HCT116 (cell line): ENCODE results near the gene KRTAP12-2. TPM values are rescaled to one million over a fixed set of nuclear protein-coding genes. Genes with fewer than 3 reads are reported as not detected.

ENCODE experiments used
- ATAC-seq: fragments of 200-7000 bp; cut with Tn5 transposase; 2 replicates; pipeline ENCODE4 v1.9.1; 2020; ENCODE audit warnings: mild to moderate bottlenecking, moderate library complexity
- BruUV-seq: library from RNA; stranded (reverse); fragments of 400-500 nt; replicated peaks from 2 replicates; lab custom pipeline; 2021; lab: Mats Ljungman, UMichigan
- CTCF ChIA-PET: fragments of 300-600 bp; sonication (Branson Sonifier 250); formaldehyde crosslinking; loops from one replicate; lab custom pipeline; 2021; ENCODE audit warnings: antibody characterized with exemption; lab: Charles Lee
- POLR2A ChIA-PET: fragments of 300-600, 350-600 bp; sonication (Branson Sonifier 250); formaldehyde crosslinking; loops from one replicate; lab custom pipeline; 2021; ENCODE audit warnings: antibody characterized with exemption; lab: Charles Lee
- RAD21 ChIA-PET, 2 experiments: fragments of 300-600 bp; sonication (Branson Sonifier 250); formaldehyde crosslinking; loops; one replicate each; lab custom pipeline; 2023; ENCODE audit warnings: low total read pairs in 2 of 2; ENCODE audit not compliant: uncharacterized antibody in 2 of 2, unreplicated experiment in 2 of 2, low non-redundant PET in 1 of 2; lab: Charles Lee
- DNase-seq: peaks from one replicate; pipeline ENCODE4 v3.0.0-alpha.2; 2010; ENCODE audit warnings: low read depth, low spot score
- H2AFZ ChIP-seq: fragments of 200-600 bp; shearing (Covaris generic), sonication (generic); 2 replicates; pipeline ENCODE4 v1.6.1; 2017; ENCODE audit warnings: low read depth, mixed run types, mixed read lengths, antibody characterized with exemption, low read length; ENCODE audit not compliant: poor library complexity, severe bottlenecking
- H3K27ac ChIP-seq: 2 replicates; pipeline ENCODE4 v1.5.1; 2012; ENCODE audit warnings: low read depth, low read length
- H3K27me3 ChIP-seq: fragments of 200-600 bp; sonication (generic); 2 replicates; pipeline ENCODE4 v1.6.1; 2016; ENCODE audit warnings: mixed run types, low read length, mixed read lengths; ENCODE audit not compliant: insufficient read depth
- H3K36me3 ChIP-seq, 2 experiments: fragments of 200-500 bp in 1 of 2; fragments of 200-600 bp in 1 of 2; sonication (Bioruptor generic) in 1 of 2; sonication (generic) in 1 of 2; 2 replicates each; pipeline versions ENCODE4 v1.5.1 to v1.6.1; 2014 to 2016; ENCODE audit warnings: low read length in 2 of 2, inconsistent platforms in 1 of 2, mixed read lengths in 1 of 2, mixed run types in 1 of 2; ENCODE audit not compliant: insufficient read depth in 2 of 2, control insufficient read depth in 1 of 2
- H3K4me1 ChIP-seq, 2 experiments: fragments of 200-600 bp in 1 of 2; sonication (generic) in 1 of 2; 2 replicates each; pipeline versions ENCODE4 v1.5.1 to v1.6.1; 2012 to 2017; ENCODE audit warnings: low read length in 2 of 2, inconsistent platforms in 1 of 2, mild to moderate bottlenecking in 1 of 2, mixed read lengths in 1 of 2, mixed run types in 1 of 2, moderate library complexity in 1 of 2; ENCODE audit not compliant: insufficient read depth in 2 of 2, control insufficient read depth in 1 of 2
- H3K4me2 ChIP-seq: fragments of 200-600 bp; sonication (generic); 2 replicates; pipeline ENCODE4 v1.6.1; 2017; ENCODE audit warnings: mixed run types, low read length, mixed read lengths
- H3K4me3 ChIP-seq, 2 experiments: fragments of 200-600 bp in 1 of 2; sonication (generic) in 1 of 2; replicated peaks in 1 of 2; 2 replicates each; pipeline ENCODE4 v1.5.1; 2011 to 2016; ENCODE audit warnings: low read length in 2 of 2, control low read depth in 1 of 2, low read depth in 1 of 2, mild to moderate bottlenecking in 1 of 2, mixed read lengths in 1 of 2, mixed run types in 1 of 2
- H3K79me2 ChIP-seq: fragments of 200-600 bp; sonication (generic); 2 replicates; pipeline ENCODE4 v1.6.1; 2017; ENCODE audit warnings: mild to moderate bottlenecking, mixed run types, low read length, moderate library complexity, mixed read lengths; ENCODE audit not compliant: insufficient read depth
- H3K9ac ChIP-seq: fragments of 200-600 bp; sonication (generic); 2 replicates; pipeline ENCODE4 v1.6.1; 2016; ENCODE audit warnings: low read length, mixed read lengths
- H3K9me2 ChIP-seq: fragments of 200-600 bp; sonication (generic), shearing (Covaris generic); 2 replicates; pipeline ENCODE4 v1.6.1; 2017; ENCODE audit warnings: mixed run types, mild to moderate bottlenecking, moderate library complexity; ENCODE audit not compliant: insufficient read depth
- H3K9me3 ChIP-seq, 2 experiments: fragments of 200-500 bp in 1 of 2; fragments of 200-600 bp in 1 of 2; sonication (Bioruptor generic) in 1 of 2; sonication (generic) in 1 of 2; 2 replicates each; pipeline ENCODE4 v1.6.1; 2014 to 2017; ENCODE audit warnings: low read length in 2 of 2, mixed read lengths in 2 of 2, inconsistent platforms in 1 of 2, low read depth in 1 of 2, mild to moderate bottlenecking in 1 of 2, mixed run types in 1 of 2, moderate library complexity in 1 of 2; ENCODE audit not compliant: control insufficient read depth in 1 of 2, insufficient read depth in 1 of 2
- H4K20me1 ChIP-seq: fragments of 200-600 bp; sonication (generic), shearing (Covaris generic); 2 replicates; pipeline ENCODE4 v1.6.1; 2017; ENCODE audit warnings: mixed run types, mild to moderate bottlenecking, moderate library complexity; ENCODE audit not compliant: insufficient read depth
- CEBPB ChIP-seq: IDR thresholded peaks from 2 replicates; pipeline ENCODE4 v1.6.1; 2012; ENCODE audit warnings: low read depth
- EGR1 ChIP-seq: IDR thresholded peaks from 2 replicates; pipeline ENCODE4 v1.6.1; 2012; ENCODE audit warnings: low read depth
- ELF1 ChIP-seq: IDR thresholded peaks from 2 replicates; pipeline ENCODE4 v1.6.1; 2012; ENCODE audit warnings: low read depth, borderline replicate concordance
- EZH2 ChIP-seq: fragments of 200-600 bp; sonication (generic); IDR thresholded peaks from 2 replicates; pipeline ENCODE4 v1.6.1; 2017; ENCODE audit warnings: antibody characterized with exemption, mixed run types
- EZH2phosphoT487 ChIP-seq: fragments of 200-600 bp; IDR thresholded peaks from 2 replicates; pipeline ENCODE4 v1.6.1; 2018; ENCODE audit warnings: antibody characterized with exemption, borderline replicate concordance
- FOSL1 ChIP-seq: IDR thresholded peaks from 2 replicates; pipeline ENCODE4 v1.6.1; 2012; ENCODE audit warnings: low read depth
- JUND ChIP-seq: IDR thresholded peaks from 2 replicates; pipeline ENCODE4 v1.6.1; 2012
- POLR2A ChIP-seq: IDR thresholded peaks from 2 replicates; pipeline ENCODE4 v1.7.0; 2011; ENCODE audit warnings: borderline replicate concordance; ENCODE audit not compliant: insufficient read depth, insufficient read length; ENCODE audit errors: extremely low read depth
- POLR2AphosphoS5 ChIP-seq: IDR thresholded peaks from 2 replicates; pipeline ENCODE4 v1.6.1; 2011; ENCODE audit warnings: mild to moderate bottlenecking, low read depth, low read length, moderate library complexity
- RAD21 ChIP-seq: IDR thresholded peaks from 2 replicates; pipeline ENCODE4 v1.6.1; 2012; ENCODE audit warnings: low read depth, mild to moderate bottlenecking
- REST ChIP-seq: IDR thresholded peaks from 2 replicates; pipeline ENCODE4 v1.6.1; 2012; ENCODE audit warnings: low read depth
- SIN3A ChIP-seq: IDR thresholded peaks from 2 replicates; pipeline ENCODE4 v1.6.1; 2012; ENCODE audit warnings: low read depth
- TCF7L2 ChIP-seq: IDR thresholded peaks from 2 replicates; pipeline ENCODE4 v1.7.0; 2011; ENCODE audit warnings: borderline replicate concordance, inconsistent platforms; ENCODE audit not compliant: insufficient read depth, insufficient read length; ENCODE audit errors: extremely low read depth
- YY1 ChIP-seq: IDR thresholded peaks from 2 replicates; pipeline ENCODE4 v1.6.1; 2011; ENCODE audit warnings: low read length, low read depth, moderate library complexity, mild to moderate bottlenecking; ENCODE audit not compliant: insufficient replicate concordance; ENCODE audit errors: extremely low read depth
- ZFX ChIP-seq: fragments of 450-650 bp; IDR thresholded peaks from 2 replicates; pipeline ENCODE4 v1.6.1; 2017
- ZNF274 ChIP-seq: fragments of 200-500 bp; sonication (Bioruptor generic); IDR thresholded peaks from 2 replicates; pipeline ENCODE4 v1.6.1; 2014; ENCODE audit warnings: mild to moderate bottlenecking, low read depth, low read length, inconsistent platforms
- intact Hi-C: fragments of 100-400 bp; cut with micrococcal nuclease; formaldehyde crosslinking; loops from 2 replicates; pipeline ENCODE4 v1.10.0; 2022
- total RNA-seq: library from RNA; stranded (reverse); gene quantifications from one replicate; pipeline ENCODE4 v1.2.1, GENCODE V29; 2021; ENCODE audit not compliant: unreplicated experiment
- TF ChIP-seq, protein P1 (sequence below): IDR thresholded peaks from 2 replicates; pipeline ENCODE4 v1.6.1; 2012
- TF ChIP-seq, protein P2 (sequence below), 3 experiments: fragments of 200-600 bp in 1 of 3; sonication (generic) in 1 of 3; IDR thresholded peaks in 2 of 3; conservative IDR thresholded peaks in 1 of 3; 2 replicates each; pipeline ENCODE4 v1.5.1; 2012 to 2017; ENCODE audit warnings: low read depth in 2 of 3, low read length in 2 of 3, antibody characterized with exemption in 1 of 3, borderline replicate concordance in 1 of 3, control low read depth in 1 of 3, mild to moderate bottlenecking in 1 of 3, mixed read lengths in 1 of 3, mixed run types in 1 of 3, moderate library complexity in 1 of 3; ENCODE audit not compliant: insufficient read depth in 1 of 3

The KRTAP12-2 gene
- total RNA-seq, 1 experiment from 2014 or later = not detected

- no peak overlapping the region for H3K27ac ChIP-seq
- H3K79me2 ChIP-seq = no peaks in the 10 kb centered on the region
- DNase-seq (no peak), ATAC-seq (no peak)
- CTCF ChIA-PET = no interaction called here
- peaks cover 5% of the 10 kb centered on the region; the same call in 1 of the 2 replicates for H3K27me3 ChIP-seq
- no peaks in the 10 kb centered on the region for H4K20me1 ChIP-seq
- H3K9ac ChIP-seq = no peak overlapping the region
- intact Hi-C loops = no loop called here
- H3K9me2 ChIP-seq = no peaks in the 10 kb centered on the region
- H2AFZ ChIP-seq = no peak overlapping the region
- no peak overlapping the region for H3K4me2 ChIP-seq
- RAD21 ChIA-PET = no interaction called here
- TF ChIP-seq POLR2AphosphoS5 (no peak), REST (no peak), EZH2 (no peak), TCF7L2 (no peak), YY1 (no peak), ZNF274 (no peak), RAD21 (no peak), EZH2phosphoT487 (no peak), CEBPB (no peak), ZFX (no peak), SIN3A (no peak), POLR2A (no peak), FOSL1 (no peak), EGR1 (no peak), JUND (no peak), ELF1 (no peak)
- TF ChIP-seq, protein P1, sequence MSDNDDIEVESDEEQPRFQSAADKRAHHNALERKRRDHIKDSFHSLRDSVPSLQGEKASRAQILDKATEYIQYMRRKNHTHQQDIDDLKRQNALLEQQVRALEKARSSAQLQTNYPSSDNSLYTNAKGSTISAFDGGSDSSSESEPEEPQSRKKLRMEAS = no peak
- TF ChIP-seq, protein P2, sequence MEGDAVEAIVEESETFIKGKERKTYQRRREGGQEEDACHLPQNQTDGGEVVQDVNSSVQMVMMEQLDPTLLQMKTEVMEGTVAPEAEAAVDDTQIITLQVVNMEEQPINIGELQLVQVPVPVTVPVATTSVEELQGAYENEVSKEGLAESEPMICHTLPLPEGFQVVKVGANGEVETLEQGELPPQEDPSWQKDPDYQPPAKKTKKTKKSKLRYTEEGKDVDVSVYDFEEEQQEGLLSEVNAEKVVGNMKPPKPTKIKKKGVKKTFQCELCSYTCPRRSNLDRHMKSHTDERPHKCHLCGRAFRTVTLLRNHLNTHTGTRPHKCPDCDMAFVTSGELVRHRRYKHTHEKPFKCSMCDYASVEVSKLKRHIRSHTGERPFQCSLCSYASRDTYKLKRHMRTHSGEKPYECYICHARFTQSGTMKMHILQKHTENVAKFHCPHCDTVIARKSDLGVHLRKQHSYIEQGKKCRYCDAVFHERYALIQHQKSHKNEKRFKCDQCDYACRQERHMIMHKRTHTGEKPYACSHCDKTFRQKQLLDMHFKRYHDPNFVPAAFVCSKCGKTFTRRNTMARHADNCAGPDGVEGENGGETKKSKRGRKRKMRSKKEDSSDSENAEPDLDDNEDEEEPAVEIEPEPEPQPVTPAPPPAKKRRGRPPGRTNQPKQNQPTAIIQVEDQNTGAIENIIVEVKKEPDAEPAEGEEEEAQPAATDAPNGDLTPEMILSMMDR (IDR thresholded peaks at IDR 0.05 in 2 of 3, conservative IDR thresholded peaks at IDR 0.05 in 1 of 3; ENCODE audit: borderline replicate concordance in 1 of 3, insufficient read depth in 1 of 3, low read depth in 2 of 3, low read length in 2 of 3) = no peak
- peaks cover 4 to 14% of the 10 kb centered on the region in 2 experiments; a peak in 2 of 4 replicates for H3K9me3 ChIP-seq
- H3K4me3 ChIP-seq = no peak overlapping the region
- H3K36me3 ChIP-seq = no peaks in the 10 kb centered on the region
- POLR2A ChIA-PET = no interaction called here
- BruUV-seq = no TSS peak
- H3K4me1 ChIP-seq = no peaks in the 10 kb centered on the region
These were observed 28.5 kb upstream of the KRTAP12-2 start for GRCh38 chr21:44695184-44695583.
